GM18870 (cell line): ENCODE results near the gene CHCT1.
"Not testable (repeated sequence)": the region's sequence is repeated elsewhere in the genome, so short reads cannot be mapped to it uniquely, and the experiment has no call there.

ENCODE experiments used
- ATAC-seq: cut with Tn5 transposase; IDR thresholded peaks from one replicate; pipeline ENCODE4 v1.9.1; 2021; ENCODE audit warnings: moderate library complexity; ENCODE audit not compliant: unreplicated experiment

Gene CHCT1

GRCh38 chr17:60422162-60422665 is at the start of gene CHCT1:
Gene CHCT1 (plus strand): TSS chr17:60422489. CDS start chr17:60422593, 104 bp downstream.
- ATAC-seq = no peak

- ATAC-seq = no peak
Measured at GRCh38 chr17:60372790-60373483, 49.4 kb upstream of the CHCT1 start.

- ATAC-seq = not testable (repeated sequence)
Measured at GRCh38 chr17:60378187-60378586, 44.1 kb upstream of the CHCT1 start.

GRCh38 chr17:60379461-60379860 is 42.8 kb upstream of the CHCT1 start:
- ATAC-seq = not testable (repeated sequence)

- no peak for ATAC-seq
Measured at GRCh38 chr17:60381958-60382357, 40.3 kb upstream of the CHCT1 start.

- no peak for ATAC-seq
Measured at GRCh38 chr17:60383379-60383778, 38.9 kb upstream of the CHCT1 start.

GRCh38 chr17:60384921-60385320 is 37.4 kb upstream of the CHCT1 start:
- not testable (repeated sequence) for ATAC-seq

- no peak for ATAC-seq
Measured at GRCh38 chr17:60386147-60387058, 35.9 kb upstream of the CHCT1 start.

GRCh38 chr17:60387666-60388065 is 34.6 kb upstream of the CHCT1 start:
- no peak for ATAC-seq

GRCh38 chr17:60388742-60389141 is 33.5 kb upstream of the CHCT1 start:
- no peak for ATAC-seq

- ATAC-seq = no peak
Measured at GRCh38 chr17:60390186-60390585, 32.1 kb upstream of the CHCT1 start.

- no peak for ATAC-seq
Measured at GRCh38 chr17:60390925-60391470, 31.3 kb upstream of the CHCT1 start.

GRCh38 chr17:60391471-60392041 is 30.7 kb upstream of the CHCT1 start:
- ATAC-seq = peak; percentile 21

- ATAC-seq = peak; percentile 60
Measured at GRCh38 chr17:60392042-60392844, 30.0 kb upstream of the CHCT1 start, which contains the start of gene USP32. Gene USP32 (minus strand): TSS chr17:60392133. CDS start chr17:60391939, 194 bp downstream.

GRCh38 chr17:60392845-60393702 is 29.2 kb upstream of the CHCT1 start:
- no peak for ATAC-seq

- ATAC-seq = no peak
Measured at GRCh38 chr17:60393840-60394723, 28.2 kb upstream of the CHCT1 start.

- ATAC-seq = no peak
Measured at GRCh38 chr17:60395508-60396065, 26.7 kb upstream of the CHCT1 start.

- ATAC-seq = no peak
Measured at GRCh38 chr17:60396412-60396811, 25.9 kb upstream of the CHCT1 start.
